ENCODE data around the gene PYGB. TPM values are rescaled to one million over a fixed set of nuclear protein-coding genes. Genes with fewer than 3 reads are reported as not detected.

The PYGB gene
- total RNA-seq, 1 experiment from 2014 or later, result 216 TPM

- Histone ChIP-seq H3K9me3 (ENCODE audit: low read length) (no peaks in the 10 kb centered on the region), H3F3A (ENCODE audit: low read length, unreplicated experiment) (no peaks in the 10 kb centered on the region), H4K20me1 (ENCODE audit: low read length) (no peaks in the 10 kb centered on the region), H3K79me2 (ENCODE audit: low read length) (no peaks in the 10 kb centered on the region), H2AFZ (ENCODE audit: low read length) (no peak overlapping the region), H3K27me3 (ENCODE audit: low read length) (no peaks in the 10 kb centered on the region), H3K4me1 (ENCODE audit: insufficient read depth, low read length) (no peaks in the 10 kb centered on the region), H3K9me2 (replicated peaks; ENCODE audit: low read length) (no peaks in the 10 kb centered on the region), H3K36me3 (ENCODE audit: low read depth, low read length) (peaks cover 78% of the 10 kb centered on the region), H3K4me3 (ENCODE audit: low read length) (no peak overlapping the region), H3K4me2 (ENCODE audit: low read length) (no peak overlapping the region), H3K9ac (ENCODE audit: low read length) (no peak overlapping the region), H3K27ac (ENCODE audit: low read length) (no peak overlapping the region)
- DNase-seq (no peak), ATAC-seq (no peak)
- no peak for TF ChIP-seq EZH2 (IDR thresholded peaks at IDR 0.05; ENCODE audit: low read length, unreplicated experiment)
- no TSS peak for BruUV-seq (replicated peaks)
- ChIA-PET POLR2A (ENCODE audit: unreplicated experiment) (no interaction called here), CTCF (no interaction called here)
- intact Hi-C loops (cut with micrococcal nuclease), result no loop called here
These were observed 27.3 kb downstream of the PYGB start for GRCh38 chr20:25274891-25275812.

- Histone ChIP-seq H3K4me2 (ENCODE audit: low read length) (no peak overlapping the region), H3K27me3 (ENCODE audit: low read length) (no peaks in the 10 kb centered on the region), H3K9ac (ENCODE audit: low read length) (no peak overlapping the region), H3K4me1 (ENCODE audit: insufficient read depth, low read length) (no peaks in the 10 kb centered on the region), H3K9me2 (replicated peaks; ENCODE audit: low read length) (no peaks in the 10 kb centered on the region), H3K4me3 (ENCODE audit: low read length) (no peak overlapping the region), H3K36me3 (ENCODE audit: low read depth, low read length) (peaks cover 74% of the 10 kb centered on the region), H3K79me2 (ENCODE audit: low read length) (no peaks in the 10 kb centered on the region), H4K20me1 (ENCODE audit: low read length) (no peaks in the 10 kb centered on the region), H3K9me3 (ENCODE audit: low read length) (no peaks in the 10 kb centered on the region), H3F3A (ENCODE audit: low read length, unreplicated experiment) (no peaks in the 10 kb centered on the region), H2AFZ (ENCODE audit: low read length) (no peak overlapping the region), H3K27ac (ENCODE audit: low read length) (no peak overlapping the region)
- TF ChIP-seq CTCF (conservative IDR thresholded peaks at IDR 0.05; ENCODE audit: low read depth, low read length), result no peak
- TF ChIP-seq EZH2 (IDR thresholded peaks at IDR 0.05; ENCODE audit: low read length, unreplicated experiment), result no peak
- no peak for TF ChIP-seq EZH2phosphoT487 (IDR thresholded peaks at IDR 0.05; ENCODE audit: borderline replicate concordance, low read length)
- DNase-seq, result no peak
- POLR2A ChIA-PET (ENCODE audit: unreplicated experiment), result no interaction called here
- intact Hi-C loops (cut with micrococcal nuclease), result no loop called here
- no peak for ATAC-seq
- CTCF ChIA-PET, result no interaction called here
- BruUV-seq (replicated peaks), result no TSS peak
These were observed 28.1 kb downstream of the PYGB start for GRCh38 chr20:25275813-25276532.

GRCh38 chr20:25276533-25277050 is 28.7 kb downstream of the PYGB start:
- no TSS peak for BruUV-seq (replicated peaks)
- POLR2A ChIA-PET (ENCODE audit: unreplicated experiment), result no interaction called here

More at GRCh38 chr20:25276533-25277050, 28.7 kb downstream of the PYGB start:
- H3F3A ChIP-seq (ENCODE audit: low read length, unreplicated experiment), result no peaks in the 10 kb centered on the region
- H4K20me1 ChIP-seq (ENCODE audit: low read length), result no peaks in the 10 kb centered on the region
- H3K9me2 ChIP-seq (replicated peaks; ENCODE audit: low read length), result no peaks in the 10 kb centered on the region
- CTCF ChIA-PET, result no interaction called here
- intact Hi-C loops (cut with micrococcal nuclease), result no loop called here
- H3K36me3 ChIP-seq (ENCODE audit: low read depth, low read length), result peaks cover 74% of the 10 kb centered on the region
- no peak overlapping the region for H3K4me3 ChIP-seq (ENCODE audit: low read length)
- no peak for DNase-seq
- TF ChIP-seq EZH2 (IDR thresholded peaks at IDR 0.05; ENCODE audit: low read length, unreplicated experiment) (no peak), CTCF (conservative IDR thresholded peaks at IDR 0.05; ENCODE audit: low read depth, low read length) (no peak), EZH2phosphoT487 (IDR thresholded peaks at IDR 0.05; ENCODE audit: borderline replicate concordance, low read length) (no peak)
- H3K4me1 ChIP-seq (ENCODE audit: insufficient read depth, low read length), result no peaks in the 10 kb centered on the region
- H3K27me3 ChIP-seq (ENCODE audit: low read length), result no peaks in the 10 kb centered on the region
- H3K4me2 ChIP-seq (ENCODE audit: low read length), result no peak overlapping the region
- H3K27ac ChIP-seq (ENCODE audit: low read length), result no peak overlapping the region
- no peaks in the 10 kb centered on the region for H3K9me3 ChIP-seq (ENCODE audit: low read length)
- ATAC-seq, result no peak
- no peak overlapping the region for H3K9ac ChIP-seq (ENCODE audit: low read length)
- H2AFZ ChIP-seq (ENCODE audit: low read length), result no peak overlapping the region
- H3K79me2 ChIP-seq (ENCODE audit: low read length), result no peaks in the 10 kb centered on the region

Data from PC-3 (cell line).